ENCODE measurements around the gene LYPD3. TPM values are rescaled to one million over a fixed set of nuclear protein-coding genes. Genes with fewer than 3 reads are reported as not detected.

LYPD3 gene
- total RNA-seq = 1 to 10 TPM in 1 of 2 donors, under 1 TPM in 1; 0.67 to 1.4 TPM

GRCh38 chr19:43465468-43466120, at the start of gene LYPD3:
LYPD3 (minus strand) TSS chr19:43465608; CDS start chr19:43465571, 37 bp downstream.

GRCh38 chr19:43504426-43505185, 39.2 kb upstream of the LYPD3 start, which contains the start of gene PHLDB3:
PHLDB3 (minus strand) TSS chr19:43504746; CDS start chr19:43504118, 628 bp downstream.

DNA sequence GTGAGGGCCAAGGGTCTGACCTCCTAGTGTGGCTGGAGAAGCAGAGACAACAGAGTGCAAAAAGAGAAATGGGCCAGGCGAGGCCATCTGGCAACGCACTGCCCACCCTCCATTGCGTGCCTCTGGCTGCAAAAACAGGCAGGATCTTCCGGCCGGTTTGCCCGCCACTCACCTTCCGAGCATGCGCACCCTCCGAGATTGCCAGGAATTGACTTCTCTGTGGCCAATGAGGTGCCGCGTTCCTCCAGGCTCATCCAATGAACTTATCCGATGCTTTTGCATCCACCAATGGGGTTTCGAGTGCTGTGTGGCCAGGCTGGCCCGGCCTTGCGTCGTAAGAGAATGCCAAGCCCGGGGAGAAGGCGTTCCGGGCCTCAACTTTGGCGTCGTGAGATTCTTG, 50.9 kb downstream of the LYPD3 start, which contains the start of gene TEX101:
TEX101 (plus strand) TSS at position 337 of the 400 bp plus-strand sequence. CDS start 1,030 bp downstream, outside the sequence.

Other genes with a start within 250 kb of the LYPD3 start
- gene PSG9, start 196.1 kb downstream of the LYPD3 start, total RNA-seq = not detected
- not detected for gene CD177, start 111.9 kb downstream of the LYPD3 start, total RNA-seq
- gene TEX101, start 50.7 kb downstream of the LYPD3 start, total RNA-seq = not detected
- 10 to 100 TPM in 1 of 2 donors, 1 to 10 TPM in 1; 8.0 to 15.8 TPM for gene PHLDB3, start 39.1 kb upstream of the LYPD3 start, total RNA-seq
- 10 to 100 TPM; 64.4 to 66.3 TPM for gene ETHE1, start 61.6 kb upstream of the LYPD3 start, total RNA-seq
- under 1 TPM in 1 of 2 donors, not detected in 1; 0.34 TPM for gene ZNF575, start 67.6 kb upstream of the LYPD3 start, total RNA-seq
- gene XRCC1, start 109.9 kb upstream of the LYPD3 start, total RNA-seq = 10 to 100 TPM; 22.0 to 30.3 TPM
- gene PINLYP, start 110.2 kb upstream of the LYPD3 start, total RNA-seq = 1 to 10 TPM; 5.5 to 6.3 TPM
- gene IRGQ, start 130.5 kb upstream of the LYPD3 start, total RNA-seq = 10 to 100 TPM; 27.0 to 29.3 TPM
- 10 to 100 TPM; 14.1 to 14.3 TPM for gene ZNF576, start 131.0 kb upstream of the LYPD3 start, total RNA-seq
- not detected for gene SRRM5, start 146.5 kb upstream of the LYPD3 start, total RNA-seq
- gene ZNF428, start 154.0 kb upstream of the LYPD3 start, total RNA-seq = 10 to 100 TPM; 23.6 to 32.0 TPM
- 1 to 10 TPM; 4.7 to 5.9 TPM for gene CADM4, start 174.2 kb upstream of the LYPD3 start, total RNA-seq
- gene PLAUR, start 204.6 kb upstream of the LYPD3 start, total RNA-seq = 10 to 100 TPM in 1 of 2 donors, 1 to 10 TPM in 1; 6.5 to 38.6 TPM